ENCODE results near the gene DIO2.
A peak's percentile ranks its signal among the peaks of the same experiment; 100 is the strongest.

DIO2 gene

DNA sequence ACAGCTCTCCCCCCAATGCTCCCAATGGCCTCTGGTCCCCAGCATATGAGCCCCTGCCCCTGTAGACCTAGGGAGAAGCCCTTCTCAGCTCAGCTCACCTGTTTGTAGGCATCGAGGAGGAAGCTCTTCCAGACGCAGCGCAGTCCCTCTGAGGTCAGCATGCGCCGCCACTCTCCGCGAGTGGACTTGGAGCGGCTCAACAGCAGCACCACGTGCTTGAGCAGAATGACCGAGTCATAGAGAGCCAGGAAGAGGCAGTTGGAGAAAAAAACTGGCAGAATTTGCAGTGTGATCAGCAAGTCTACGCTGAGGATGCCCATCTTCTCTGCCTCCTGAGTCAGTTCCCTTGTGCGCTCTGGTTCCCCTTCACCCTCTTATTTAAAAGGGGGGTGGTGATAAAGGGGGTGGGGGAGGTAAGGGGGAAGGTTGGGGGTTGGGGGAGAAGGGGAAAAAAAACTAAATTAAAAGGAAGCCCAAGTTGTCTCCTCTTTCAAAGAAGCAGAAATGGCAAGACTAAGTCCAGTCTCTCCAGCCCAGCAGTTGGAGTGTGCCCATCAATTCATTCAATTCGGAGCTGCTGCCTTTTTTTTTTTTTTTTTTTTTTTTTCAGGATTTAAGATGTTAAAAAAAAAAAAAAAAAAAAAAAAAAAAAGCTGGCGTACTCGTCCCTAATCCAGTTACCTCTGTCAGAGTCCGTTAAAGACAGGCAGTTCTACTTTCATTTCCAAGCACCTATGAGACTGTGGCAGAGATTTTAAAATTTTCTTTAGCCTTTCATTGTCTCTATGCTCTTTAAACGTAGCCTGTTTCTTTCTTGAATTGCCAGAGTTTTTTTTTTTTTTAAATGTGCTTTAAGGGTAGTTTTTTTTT lies at the start of gene DIO2:
Gene DIO2 (minus strand): TSS at position 352 of the 870 bp plus-strand sequence. CDS start 32 bp downstream, at position 320.
- no peak for DNase-seq

DNA sequence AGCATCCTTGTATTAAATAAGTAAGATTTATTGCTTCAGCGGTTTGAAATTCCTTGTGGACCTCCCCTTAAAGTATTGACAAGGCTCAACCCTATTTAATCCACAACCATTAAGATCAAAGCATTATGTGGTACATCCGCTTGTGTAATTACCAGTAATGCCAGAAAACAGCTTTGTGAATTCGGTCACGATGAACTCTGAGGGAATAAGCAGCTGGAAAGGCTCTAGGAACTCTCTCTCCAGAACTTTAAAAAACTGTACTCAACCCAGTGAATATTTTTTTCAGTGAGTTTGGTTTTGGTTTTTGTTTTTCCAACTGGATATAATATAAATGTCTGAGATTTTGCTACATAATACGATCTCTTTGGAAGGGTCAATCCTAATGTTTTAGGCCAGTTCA lies 49.3 kb upstream of the DIO2 start:
- DNase-seq, result no peak

DNA sequence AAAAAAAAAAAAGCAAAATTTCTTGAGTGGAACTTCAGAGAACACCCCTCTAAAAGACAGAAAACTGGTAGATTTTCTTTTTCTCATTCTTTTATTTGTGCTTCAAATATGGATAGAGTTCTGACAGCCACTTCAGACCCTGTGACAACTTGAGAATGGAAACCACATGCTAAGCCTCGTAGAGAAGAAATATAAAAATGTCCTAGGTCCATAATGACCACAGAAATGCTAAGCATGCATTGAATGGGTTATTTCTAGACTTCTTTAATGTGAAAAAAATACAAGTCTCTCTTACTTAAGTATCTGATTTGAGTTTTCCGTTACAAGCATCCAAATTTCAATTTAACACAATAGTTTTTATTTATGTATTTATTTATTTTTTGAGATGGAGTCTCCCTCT lies 28.3 kb upstream of the DIO2 start:
- DNase-seq, result no peak

DNA sequence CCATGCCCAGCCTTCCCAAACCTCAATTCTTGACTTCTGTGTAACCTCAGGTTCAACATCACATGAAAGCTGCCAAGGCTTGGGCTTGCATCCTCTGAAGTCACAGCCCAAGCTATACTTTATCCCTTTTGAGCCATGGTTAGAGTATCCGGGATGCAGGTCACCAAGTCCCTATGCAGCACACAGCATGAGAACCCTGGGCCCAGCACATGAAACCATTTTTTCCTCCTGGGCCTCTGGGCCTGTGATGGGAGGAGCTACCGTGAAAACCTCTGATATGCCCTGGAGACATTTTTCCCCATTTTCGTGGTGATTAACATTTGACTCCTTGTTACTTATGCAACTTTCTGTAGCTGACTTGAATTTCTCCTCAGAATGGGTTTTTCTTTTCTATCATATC lies 25.8 kb upstream of the DIO2 start:
- DNase-seq, result no peak

DNA sequence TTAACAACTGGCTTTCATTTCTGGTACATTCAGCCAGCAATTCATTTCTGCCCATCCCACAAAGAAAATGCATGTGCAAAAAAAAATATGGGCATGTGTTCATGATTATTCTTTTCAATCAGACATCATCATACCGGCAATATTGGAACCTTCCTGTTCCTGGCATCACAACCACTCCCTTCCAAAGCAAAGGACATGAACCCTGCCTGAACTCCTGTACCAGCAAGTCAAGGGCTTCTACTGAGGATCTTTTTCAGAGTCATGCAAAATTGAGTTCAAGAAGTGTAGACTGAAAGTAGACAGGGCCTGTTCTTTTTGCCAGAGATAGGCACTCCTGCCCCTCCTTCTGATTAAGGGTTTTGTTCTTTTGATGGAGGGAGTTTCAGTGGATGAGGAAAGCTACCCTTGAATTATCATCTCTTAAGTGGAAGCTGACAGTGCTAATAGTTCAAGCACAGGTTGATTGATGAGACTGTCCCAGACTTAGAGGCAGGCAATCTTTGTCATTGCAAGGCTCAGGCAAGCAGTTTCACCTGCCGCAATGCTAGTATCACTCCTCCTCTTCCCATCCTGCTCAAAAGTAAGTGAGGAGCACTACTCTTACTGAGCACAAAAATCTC lies 22.3 kb upstream of the DIO2 start:
- DNase-seq, result no peak

DNA sequence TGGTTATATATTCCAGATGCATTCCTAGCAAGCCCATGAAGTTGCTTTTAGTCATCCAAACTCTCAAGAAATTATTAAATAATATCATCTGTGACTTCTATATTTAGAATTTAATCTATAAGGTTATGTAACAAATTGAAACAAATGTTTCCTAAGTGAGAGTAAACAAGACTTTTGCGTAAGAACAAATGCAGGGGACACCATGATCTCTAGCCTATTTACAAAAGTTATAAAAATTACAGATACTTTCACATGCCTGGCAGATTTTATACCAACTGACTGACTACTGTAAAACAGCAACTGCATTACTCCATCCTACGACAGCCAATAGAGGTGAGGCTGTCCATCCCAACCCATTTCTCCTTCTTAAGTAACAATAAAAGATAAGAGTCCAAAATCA lies 20.4 kb upstream of the DIO2 start:
- no peak for DNase-seq

DNA sequence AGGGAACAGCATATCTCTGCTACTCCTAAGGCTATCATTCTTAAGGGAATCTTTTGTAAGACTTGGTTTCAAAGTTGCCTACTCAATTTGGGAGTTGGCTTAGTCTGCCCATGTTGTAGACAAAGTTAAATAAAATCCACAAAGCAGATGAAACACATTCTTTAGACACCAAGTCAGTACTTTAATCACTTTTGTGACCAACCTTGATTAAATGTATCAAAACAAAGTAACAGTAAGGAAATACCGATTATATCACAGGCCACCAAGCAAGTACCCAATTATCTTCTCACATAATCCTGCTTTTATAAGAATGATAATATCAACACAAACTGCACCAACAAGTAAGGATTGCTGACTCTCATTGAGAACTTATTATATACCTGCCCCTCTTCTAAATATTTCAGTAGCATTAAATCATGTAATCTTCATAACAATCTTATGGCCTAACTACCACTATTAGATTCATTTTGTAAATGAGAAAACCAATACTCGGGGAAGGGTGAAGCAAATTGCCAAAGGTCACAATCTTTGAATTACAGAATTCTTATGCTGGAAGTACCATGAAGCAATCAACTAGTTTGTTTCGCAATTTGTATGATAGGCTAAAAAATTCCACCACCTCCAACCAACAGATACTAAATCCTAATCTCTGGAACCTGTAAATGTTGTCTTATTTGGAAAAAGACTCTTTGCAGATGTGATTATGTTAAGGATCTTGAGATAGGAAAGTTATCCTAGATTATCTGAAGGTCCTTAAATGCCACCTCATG lies 12.6 kb upstream of the DIO2 start:
- DNase-seq, result no peak

DNA sequence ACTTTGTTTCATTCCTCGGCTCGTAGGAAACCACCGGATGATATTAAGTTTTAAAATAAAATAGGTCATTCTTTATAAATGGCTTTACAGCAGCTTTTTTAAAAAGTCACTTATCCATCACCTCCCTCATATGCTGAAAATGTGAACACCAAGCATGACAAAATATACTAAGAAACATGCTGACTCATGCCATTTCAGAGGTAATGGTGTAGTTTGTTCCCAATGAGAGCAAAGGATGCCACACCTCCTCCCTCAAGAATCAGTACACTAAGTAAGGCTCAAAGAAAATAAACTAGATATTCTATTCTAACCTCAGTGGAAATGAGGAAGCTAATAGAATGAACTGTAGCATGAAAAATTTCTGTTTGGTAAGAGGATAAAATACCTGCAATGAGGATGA lies 5.5 kb upstream of the DIO2 start:
- no peak for DNase-seq

DNA sequence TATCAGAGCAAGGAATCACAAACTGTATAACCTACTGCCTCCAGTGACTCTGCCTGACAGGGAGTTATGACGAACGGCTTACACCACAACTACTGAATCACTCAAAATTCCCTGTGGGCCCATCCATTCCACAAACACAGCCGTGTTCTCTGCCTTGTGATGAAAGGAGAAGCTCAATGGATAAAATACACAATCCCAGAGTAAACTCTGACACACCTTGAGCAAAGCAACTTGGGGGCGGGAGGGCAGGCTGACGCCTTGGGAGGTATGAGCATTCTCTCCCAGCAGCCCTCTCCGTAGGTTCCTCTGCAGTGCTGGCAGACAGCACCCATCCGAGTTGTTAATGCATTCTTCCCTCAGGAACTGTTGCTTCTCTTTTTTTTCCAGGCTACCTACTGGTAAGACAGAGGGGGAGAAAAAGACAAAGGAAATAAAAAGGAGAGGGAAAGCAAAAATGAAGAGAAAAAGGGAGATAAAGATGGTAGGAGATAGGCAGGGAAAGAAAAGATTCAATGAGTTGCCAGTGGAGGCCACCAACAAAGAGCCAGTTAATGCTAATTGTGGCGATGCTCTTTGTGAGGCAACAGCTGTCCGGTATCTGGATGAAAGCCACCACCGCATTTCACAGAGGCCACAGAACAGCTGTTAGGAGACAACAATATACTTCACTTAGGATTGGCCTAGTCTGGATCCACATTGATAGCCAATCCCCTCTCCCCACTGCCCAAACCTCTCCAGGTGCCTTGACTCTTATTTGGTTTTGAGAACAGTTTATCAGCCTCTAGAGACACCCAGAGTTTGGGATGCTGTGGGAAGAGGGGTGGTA lies 4.7 kb upstream of the DIO2 start:
- DNase-seq, result peak; percentile 79

DNA sequence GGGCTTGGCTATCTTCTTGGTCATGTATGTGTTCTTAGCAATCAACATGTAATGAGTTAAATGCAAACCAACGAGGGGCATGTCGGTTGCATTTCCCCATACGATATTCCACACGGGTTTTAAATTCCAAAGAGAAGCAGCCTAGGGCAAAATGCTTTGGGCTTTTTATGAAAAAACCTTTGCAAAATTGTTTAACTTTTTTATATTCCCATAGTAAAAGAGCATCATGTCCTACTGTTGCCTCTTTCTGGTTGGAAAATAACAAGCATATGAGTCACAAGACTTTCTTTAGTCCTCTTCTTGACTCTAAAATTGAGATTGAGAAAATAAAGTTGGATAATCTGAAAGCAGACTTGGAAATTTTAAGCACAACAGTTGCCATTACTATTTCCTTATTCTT lies 3.8 kb upstream of the DIO2 start:
- DNase-seq, result peak; percentile 22

DNA sequence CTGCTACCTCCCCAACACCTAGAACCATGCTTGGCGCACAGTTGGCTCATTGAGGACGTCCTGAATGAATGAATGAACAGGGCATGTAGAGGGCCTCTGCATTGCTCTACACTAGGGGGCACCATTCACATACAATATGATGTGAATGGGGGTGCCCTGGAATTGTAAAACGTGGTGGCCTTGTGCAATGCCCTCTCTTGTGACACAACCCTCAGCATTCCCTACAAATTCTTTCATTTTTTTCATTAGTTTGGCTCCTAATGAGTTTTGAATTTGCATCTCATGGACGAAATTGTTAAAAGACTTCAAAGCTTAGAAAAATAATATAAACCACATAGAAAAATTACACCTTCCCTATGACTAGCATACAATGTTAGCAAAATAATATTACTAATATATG lies 2.3 kb upstream of the DIO2 start:
- peak; percentile 68 for DNase-seq

DNA sequence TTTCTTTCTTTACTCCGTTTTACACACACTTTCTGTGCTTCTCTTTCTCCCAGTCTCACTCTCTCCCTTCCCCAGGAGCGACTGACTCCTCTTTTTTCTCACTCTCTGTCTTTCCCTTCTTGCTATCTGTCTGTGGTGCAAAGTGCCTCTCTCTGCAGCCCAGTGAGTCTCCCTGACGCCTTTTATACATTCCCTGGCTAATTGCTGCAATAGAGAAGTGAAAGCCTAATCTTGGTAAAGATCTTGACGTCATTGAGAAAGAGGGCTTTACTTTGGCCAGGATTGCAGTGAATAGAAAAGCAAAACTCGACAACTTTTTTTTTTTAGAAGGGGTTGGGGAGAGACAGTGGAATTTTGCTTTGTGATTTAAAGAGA lies 706 bp upstream of the DIO2 start:
- peak; percentile 77 for DNase-seq

DNA sequence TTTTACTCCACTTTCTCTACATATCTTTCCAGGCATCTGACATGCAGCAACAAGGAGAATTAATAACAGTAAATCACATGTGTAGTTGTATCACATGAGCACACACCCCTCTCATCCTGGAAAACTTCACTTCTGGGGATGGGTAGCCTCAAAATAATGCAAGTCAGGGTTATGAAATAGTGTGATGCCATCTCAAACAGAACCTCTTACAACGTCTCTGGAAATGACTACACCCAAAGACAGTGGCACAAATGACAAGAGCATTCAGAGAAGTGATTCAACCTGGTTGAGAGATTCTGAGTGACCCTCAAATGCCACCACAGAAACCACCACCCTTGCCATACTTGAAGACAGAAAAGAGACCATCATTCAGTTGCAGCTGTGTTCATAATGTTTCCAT lies 2.8 kb downstream of the DIO2 start:
- no peak for DNase-seq

DNA sequence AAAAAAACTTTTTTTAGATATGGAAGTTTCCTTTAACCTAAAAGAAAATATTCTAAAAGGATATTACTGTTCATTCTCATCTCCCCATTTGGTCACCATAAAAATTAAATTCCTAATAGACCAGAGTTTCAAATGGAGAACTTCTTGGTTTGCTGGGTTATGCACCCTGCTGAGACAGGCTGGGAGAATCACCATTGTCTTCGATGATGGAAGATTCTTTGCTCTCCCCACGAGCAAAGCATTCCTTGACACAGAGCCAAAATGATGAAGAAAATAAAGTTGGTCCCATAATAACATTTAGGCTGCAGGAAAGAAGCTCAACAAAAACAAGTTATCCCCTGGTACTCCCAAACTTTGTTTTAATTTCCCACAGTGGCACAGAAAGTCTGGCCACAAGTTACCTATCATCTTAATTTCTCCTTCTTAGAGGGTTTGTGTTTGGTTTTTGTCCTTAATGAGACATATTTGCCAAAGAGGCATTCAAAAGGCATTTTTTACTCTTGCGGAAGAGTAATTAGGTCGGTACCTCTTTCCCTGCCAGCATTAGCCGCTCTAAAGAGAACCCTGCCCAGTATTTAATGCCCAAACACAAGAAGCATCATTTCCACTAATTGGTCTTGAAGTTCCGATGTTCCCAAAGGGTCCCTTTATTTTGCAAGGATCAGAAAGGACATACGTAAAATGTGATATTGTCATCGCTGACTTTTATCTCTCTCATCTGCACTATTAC lies 4.8 kb downstream of the DIO2 start:
- DNase-seq, result no peak

DNA sequence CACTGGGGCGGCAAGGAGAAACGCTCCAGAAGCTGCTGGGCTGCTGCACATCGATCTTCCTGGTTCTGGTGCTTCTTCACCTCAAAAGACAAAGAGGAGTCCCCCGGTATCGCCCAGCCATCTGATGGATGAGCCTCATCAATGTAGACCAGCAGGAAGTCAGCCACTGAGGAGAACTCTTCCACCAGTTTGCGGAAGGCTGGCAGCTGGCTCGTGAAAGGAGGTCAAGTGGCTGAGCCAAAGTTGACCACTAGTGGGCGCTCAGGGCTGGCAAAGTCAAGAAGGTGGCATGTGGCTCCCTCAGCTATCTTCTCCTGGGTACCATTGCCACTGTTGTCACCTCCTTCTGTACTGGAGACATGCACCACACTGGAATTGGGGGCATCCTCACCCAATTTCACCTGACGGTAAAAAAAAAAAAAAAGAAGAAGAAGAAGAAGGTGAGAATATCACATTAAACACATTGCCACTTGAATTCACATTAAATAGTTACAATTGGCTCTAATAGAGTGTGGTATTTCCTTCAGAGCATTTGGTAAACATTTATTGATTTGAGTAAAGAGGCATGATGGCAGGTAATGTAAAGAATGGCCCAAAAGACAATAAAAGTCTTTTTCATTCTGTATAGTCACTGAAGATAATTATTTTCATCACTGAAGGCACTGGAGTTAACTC lies 8.3 kb downstream of the DIO2 start:
- DNase-seq, result no peak

DNA sequence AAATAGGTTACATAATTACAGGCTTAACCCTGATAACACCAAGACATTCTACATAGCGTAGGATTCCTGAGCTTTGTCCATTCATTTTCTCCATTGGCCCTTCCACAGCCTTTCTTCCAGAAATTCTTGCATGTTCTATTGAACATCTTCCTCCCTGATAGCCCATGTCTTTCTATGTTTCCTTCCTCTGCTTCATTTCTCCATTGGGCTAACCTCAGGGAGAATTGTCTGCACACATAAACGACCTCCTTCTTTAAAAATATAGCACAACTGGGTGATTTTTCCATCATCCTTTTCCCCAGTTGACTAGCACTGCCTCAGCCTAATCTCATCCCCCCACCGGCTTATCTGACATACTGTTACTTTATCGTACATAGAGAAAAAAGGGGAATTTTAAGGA lies 11.2 kb downstream of the DIO2 start:
- no peak for DNase-seq

DNA sequence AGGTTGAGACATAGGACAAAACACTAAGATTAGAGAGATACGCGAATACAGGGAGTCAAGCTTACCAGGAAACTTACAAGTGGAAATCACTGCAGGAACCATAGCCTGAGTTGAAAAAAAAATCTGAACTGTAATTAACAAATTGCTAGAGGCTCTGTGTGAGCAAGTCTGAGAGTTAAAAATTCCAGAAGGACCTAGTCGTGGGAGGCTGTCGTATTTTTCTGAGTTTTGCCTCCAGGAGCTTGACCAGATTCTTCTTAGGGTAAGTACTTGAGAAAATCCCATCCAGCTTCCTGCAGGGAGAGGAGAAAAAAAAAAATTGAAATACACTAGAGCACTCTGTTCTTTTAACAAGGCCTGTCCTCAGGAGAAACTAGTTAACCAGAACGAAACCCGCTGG lies 22.7 kb downstream of the DIO2 start:
- DNase-seq, result no peak

DNA sequence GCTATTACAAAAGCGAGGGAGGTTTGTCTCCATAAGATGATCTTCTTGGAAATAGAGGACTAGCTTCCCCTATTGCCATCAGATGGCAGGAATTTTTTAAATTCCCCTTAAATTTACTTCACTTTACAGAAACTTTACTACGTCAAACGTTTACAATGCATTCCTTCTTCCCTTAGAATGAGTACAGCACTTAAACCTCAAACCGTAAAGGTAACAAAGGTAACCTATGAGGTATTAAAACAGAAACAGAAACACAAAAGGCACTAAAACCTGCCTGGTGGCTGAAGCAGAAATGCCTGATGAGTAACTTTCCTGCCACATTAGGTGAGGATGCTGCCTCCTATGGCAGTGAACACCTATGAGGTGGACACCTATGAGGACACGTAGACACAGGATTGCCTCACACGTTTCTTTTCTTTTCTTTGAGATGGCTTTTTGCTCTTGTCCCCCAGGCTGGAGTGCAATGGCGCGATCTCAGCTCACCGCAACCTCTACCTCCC lies 25.0 kb downstream of the DIO2 start:
- no peak for DNase-seq

DNA sequence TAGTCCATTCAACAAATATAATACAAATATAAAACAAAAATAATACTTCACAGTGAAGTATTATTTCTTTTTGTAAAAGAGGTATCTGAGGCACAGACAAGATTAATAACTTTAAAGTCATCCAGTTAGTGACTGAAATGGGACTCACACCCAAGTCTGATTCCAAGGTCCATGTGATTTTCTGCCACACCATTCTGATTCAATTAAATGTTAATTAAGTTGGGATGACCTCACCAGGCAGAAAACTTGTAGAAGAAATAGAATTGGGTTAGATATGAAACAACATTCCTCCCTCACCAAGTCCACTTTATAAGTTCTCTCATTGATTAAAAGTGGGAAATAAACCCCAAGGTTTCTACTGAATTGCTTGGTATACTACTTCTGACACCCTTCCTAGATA lies 34.4 kb downstream of the DIO2 start:
- no peak for DNase-seq

DNA sequence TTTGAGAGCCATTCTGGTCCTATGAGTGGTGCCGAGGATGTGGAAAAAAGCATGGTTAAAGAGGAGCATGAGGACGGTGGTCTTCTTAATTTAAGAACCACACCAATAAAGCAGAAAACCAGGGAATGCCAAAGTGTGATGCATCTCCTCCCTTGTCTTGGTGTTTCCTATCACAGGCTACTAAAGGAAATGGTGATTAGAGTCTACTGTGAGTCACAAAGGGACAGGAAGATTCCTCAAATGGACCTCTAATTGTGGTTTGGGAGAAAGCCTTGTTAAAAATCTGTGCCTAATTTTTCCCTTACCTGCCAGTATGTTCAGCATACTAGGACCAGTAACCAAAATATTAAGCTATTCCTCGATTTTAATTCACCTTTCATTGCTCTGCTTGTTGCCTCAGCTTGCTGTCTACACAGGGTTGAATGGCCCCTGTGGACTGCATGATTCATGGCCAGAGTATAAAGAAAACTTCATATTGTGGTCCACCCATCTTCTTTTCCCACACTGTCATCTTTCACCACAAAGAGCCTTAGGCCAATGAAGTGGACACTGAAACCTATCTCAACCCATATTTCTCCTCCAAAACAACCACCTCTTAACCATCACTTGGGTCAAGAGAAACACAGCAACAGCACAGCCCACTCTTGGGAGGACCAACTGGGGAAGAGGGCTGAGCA lies 38.8 kb downstream of the DIO2 start:
- no peak for DNase-seq
